GM12872 (cell line): ENCODE results near the gene HEBP2.

Source experiments
- CTCF ChIP-seq: IDR thresholded peaks from 3 replicates; pipeline ENCODE4 v1.5.1; 2011; ENCODE audit warnings: low read depth, mild to moderate bottlenecking, low read length, moderate library complexity; ENCODE audit not compliant: insufficient read depth

HEBP2 gene

GRCh38 chr6:138454981-138455706 is 51.1 kb downstream of the HEBP2 start:
- no peak for TF ChIP-seq CTCF

GRCh38 chr6:138455746-138456400 is 51.9 kb downstream of the HEBP2 start:
- TF ChIP-seq CTCF: no peak

GRCh38 chr6:138456401-138456790 is 52.4 kb downstream of the HEBP2 start:
- TF ChIP-seq CTCF: no peak

GRCh38 chr6:138461647-138462046 is 57.6 kb downstream of the HEBP2 start:
- no peak for TF ChIP-seq CTCF

GRCh38 chr6:138464085-138464484 is 60.1 kb downstream of the HEBP2 start:
- TF ChIP-seq CTCF: no peak

GRCh38 chr6:138465007-138465645 is 61.1 kb downstream of the HEBP2 start:
- TF ChIP-seq CTCF: no peak

- no peak for TF ChIP-seq CTCF
These were observed 63.9 kb downstream of the HEBP2 start for GRCh38 chr6:138467901-138468300.
